ENCODE results near the gene KCNIP1. TPM values are rescaled to one million over a fixed set of nuclear protein-coding genes. Genes with fewer than 3 reads are reported as not detected.

Gene KCNIP1
- total RNA-seq, 1 experiment from 2014 or later, result not detected

- TF ChIP-seq CEBPB (IDR thresholded peaks at IDR 0.05; ENCODE audit: low read depth) (no peak), RAD21 (IDR thresholded peaks at IDR 0.05; ENCODE audit: low read depth) (no peak), TCF7L2 (IDR thresholded peaks at IDR 0.05; ENCODE audit: borderline replicate concordance, extremely low read depth, insufficient read depth, insufficient read length) (no peak)
Observed at GRCh38 chr5:170750791-170751190, 247.0 kb downstream of the KCNIP1 start (continued).

- ATAC-seq, result no peak
- H3K4me1 ChIP-seq (ENCODE audit: control insufficient read depth in 1 of 2, insufficient read depth in 2 of 2, low read length in 2 of 2), result no peaks in the 10 kb centered on the region
- no peaks in the 10 kb centered on the region for H3K36me3 ChIP-seq (ENCODE audit: control insufficient read depth in 1 of 2, insufficient read depth in 2 of 2, low read length in 2 of 2)
- ChIA-PET POLR2A (no interaction called here), CTCF (interaction anchor here (9.5 kb wide), 1 partner anchor 40 kb away, joined by 113 read pairs; no protein-coding TSS in a partner anchor), RAD21 (ENCODE audit: low non-redundant PET in 1 of 2, low total read pairs in 2 of 2, uncharacterized antibody in 2 of 2, unreplicated experiment in 2 of 2) (no interaction called here)
- BruUV-seq (replicated peaks), result no TSS peak
- no peaks in the 10 kb centered on the region for H3K9me2 ChIP-seq (ENCODE audit: insufficient read depth)
- intact Hi-C loops (cut with micrococcal nuclease), result no loop called here
- no peak overlapping the region for H3K9ac ChIP-seq (ENCODE audit: low read length)
- no peak overlapping the region for H2AFZ ChIP-seq (ENCODE audit: low read depth, low read length, poor library complexity, severe bottlenecking)
- no peak for TF ChIP-seq ZFX (IDR thresholded peaks at IDR 0.05)
- no peak for TF ChIP-seq EGR1 (IDR thresholded peaks at IDR 0.05; ENCODE audit: low read depth)
- no peak for DNase-seq (ENCODE audit: low read depth, low spot score)
- no peaks in the 10 kb centered on the region for H4K20me1 ChIP-seq (ENCODE audit: insufficient read depth)
- no peak overlapping the region for H3K4me3 ChIP-seq (replicated peaks in 1 of 2; ENCODE audit: low read depth in 1 of 2, low read length in 2 of 2)
- H3K4me2 ChIP-seq (ENCODE audit: low read length), result no peak overlapping the region
- H3K9me3 ChIP-seq (ENCODE audit: control insufficient read depth in 1 of 2, insufficient read depth in 1 of 2, low read depth in 1 of 2, low read length in 2 of 2), result no peaks in the 10 kb centered on the region
- H3K27me3 ChIP-seq (ENCODE audit: insufficient read depth, low read length), result peaks cover 13% of the 10 kb centered on the region; the same call in 1 of the 2 replicates
- H3K27ac ChIP-seq (ENCODE audit: low read depth, low read length), result no peak overlapping the region
- no peaks in the 10 kb centered on the region for H3K79me2 ChIP-seq (ENCODE audit: insufficient read depth, low read length)
Observed at GRCh38 chr5:170751631-170752030, 247.8 kb downstream of the KCNIP1 start.

GRCh38 chr5:170752257-170753215 is 248.7 kb downstream of the KCNIP1 start:
- TF ChIP-seq FOSL1 (IDR thresholded peaks at IDR 0.05; ENCODE audit: low read depth), result no peak
- TF ChIP-seq ATF3 (IDR thresholded peaks at IDR 0.05), result no peak
- TF ChIP-seq TCF7L2 (IDR thresholded peaks at IDR 0.05; ENCODE audit: borderline replicate concordance, extremely low read depth, insufficient read depth, insufficient read length), result no peak
- TF ChIP-seq CEBPB (IDR thresholded peaks at IDR 0.05; ENCODE audit: low read depth), result no peak
- TF ChIP-seq, protein P1, sequence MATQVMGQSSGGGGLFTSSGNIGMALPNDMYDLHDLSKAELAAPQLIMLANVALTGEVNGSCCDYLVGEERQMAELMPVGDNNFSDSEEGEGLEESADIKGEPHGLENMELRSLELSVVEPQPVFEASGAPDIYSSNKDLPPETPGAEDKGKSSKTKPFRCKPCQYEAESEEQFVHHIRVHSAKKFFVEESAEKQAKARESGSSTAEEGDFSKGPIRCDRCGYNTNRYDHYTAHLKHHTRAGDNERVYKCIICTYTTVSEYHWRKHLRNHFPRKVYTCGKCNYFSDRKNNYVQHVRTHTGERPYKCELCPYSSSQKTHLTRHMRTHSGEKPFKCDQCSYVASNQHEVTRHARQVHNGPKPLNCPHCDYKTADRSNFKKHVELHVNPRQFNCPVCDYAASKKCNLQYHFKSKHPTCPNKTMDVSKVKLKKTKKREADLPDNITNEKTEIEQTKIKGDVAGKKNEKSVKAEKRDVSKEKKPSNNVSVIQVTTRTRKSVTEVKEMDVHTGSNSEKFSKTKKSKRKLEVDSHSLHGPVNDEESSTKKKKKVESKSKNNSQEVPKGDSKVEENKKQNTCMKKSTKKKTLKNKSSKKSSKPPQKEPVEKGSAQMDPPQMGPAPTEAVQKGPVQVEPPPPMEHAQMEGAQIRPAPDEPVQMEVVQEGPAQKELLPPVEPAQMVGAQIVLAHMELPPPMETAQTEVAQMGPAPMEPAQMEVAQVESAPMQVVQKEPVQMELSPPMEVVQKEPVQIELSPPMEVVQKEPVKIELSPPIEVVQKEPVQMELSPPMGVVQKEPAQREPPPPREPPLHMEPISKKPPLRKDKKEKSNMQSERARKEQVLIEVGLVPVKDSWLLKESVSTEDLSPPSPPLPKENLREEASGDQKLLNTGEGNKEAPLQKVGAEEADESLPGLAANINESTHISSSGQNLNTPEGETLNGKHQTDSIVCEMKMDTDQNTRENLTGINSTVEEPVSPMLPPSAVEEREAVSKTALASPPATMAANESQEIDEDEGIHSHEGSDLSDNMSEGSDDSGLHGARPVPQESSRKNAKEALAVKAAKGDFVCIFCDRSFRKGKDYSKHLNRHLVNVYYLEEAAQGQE (IDR thresholded peaks at IDR 0.05; ENCODE audit: low read depth), result no peak
- TF ChIP-seq EZH2 (IDR thresholded peaks at IDR 0.05), result no peak
- TF ChIP-seq POLR2AphosphoS5 (IDR thresholded peaks at IDR 0.05; ENCODE audit: low read depth, low read length), result no peak
- no peak for TF ChIP-seq YY1 (IDR thresholded peaks at IDR 0.05; ENCODE audit: extremely low read depth, insufficient replicate concordance, low read depth, low read length)
- TF ChIP-seq ZFX (IDR thresholded peaks at IDR 0.05), result no peak
- no peak for TF ChIP-seq SRF (IDR thresholded peaks at IDR 0.05; ENCODE audit: low read depth)
- no peak for TF ChIP-seq POLR2A (IDR thresholded peaks at IDR 0.05; ENCODE audit: borderline replicate concordance, extremely low read depth, insufficient read depth, insufficient read length)
- TF ChIP-seq ZNF274 (IDR thresholded peaks at IDR 0.05; ENCODE audit: low read depth, low read length), result no peak
- Histone ChIP-seq H3K27ac (ENCODE audit: low read depth, low read length) (no peak overlapping the region), H3K9ac (ENCODE audit: low read length) (no peak overlapping the region), H3K79me2 (ENCODE audit: insufficient read depth, low read length) (no peaks in the 10 kb centered on the region), H3K4me2 (ENCODE audit: low read length) (no peak overlapping the region), H4K20me1 (ENCODE audit: insufficient read depth) (no peaks in the 10 kb centered on the region), H3K4me3 (replicated peaks in 1 of 2; ENCODE audit: low read depth in 1 of 2, low read length in 2 of 2) (no peak overlapping the region), H3K36me3 (ENCODE audit: control insufficient read depth in 1 of 2, insufficient read depth in 2 of 2, low read length in 2 of 2) (no peaks in the 10 kb centered on the region), H3K9me3 (ENCODE audit: control insufficient read depth in 1 of 2, insufficient read depth in 1 of 2, low read depth in 1 of 2, low read length in 2 of 2) (no peaks in the 10 kb centered on the region), H2AFZ (ENCODE audit: low read depth, low read length, poor library complexity, severe bottlenecking) (no peak overlapping the region), H3K9me2 (ENCODE audit: insufficient read depth) (no peaks in the 10 kb centered on the region), H3K27me3 (ENCODE audit: insufficient read depth, low read length) (peaks cover 13% of the 10 kb centered on the region; the same call in 1 of the 2 replicates), H3K4me1 (ENCODE audit: control insufficient read depth in 1 of 2, insufficient read depth in 2 of 2, low read length in 2 of 2) (no peaks in the 10 kb centered on the region)
- ATAC-seq, result no peak
- intact Hi-C loops (cut with micrococcal nuclease), result no loop called here
- RAD21 ChIA-PET (ENCODE audit: low non-redundant PET in 1 of 2, low total read pairs in 2 of 2, uncharacterized antibody in 2 of 2, unreplicated experiment in 2 of 2), result no interaction called here
- POLR2A ChIA-PET, result no interaction called here
- DNase-seq (ENCODE audit: low read depth, low spot score), result no peak
- no TSS peak for BruUV-seq (replicated peaks)
- CTCF ChIA-PET, result no interaction called here
